GM12891 (cell line): ENCODE results near the gene NELFCD.
"Not testable (repeated sequence)": the region's sequence is repeated elsewhere in the genome, so short reads cannot be mapped to it uniquely, and the experiment has no call there.

ENCODE experiments used
- POLR2A ChIP-seq: IDR thresholded peaks from 2 replicates; pipeline ENCODE4 v1.6.1; 2011; ENCODE audit warnings: low read depth, low read length, control low read depth
- POLR2AphosphoS5 ChIP-seq: IDR thresholded peaks from 2 replicates; pipeline ENCODE4 v1.6.1; 2011; ENCODE audit warnings: low read depth, low read length, control low read depth
- TAF1 ChIP-seq: IDR thresholded peaks from 2 replicates; pipeline ENCODE4 v1.6.1; 2011; ENCODE audit warnings: low read depth, low read length, control low read depth

DNA sequence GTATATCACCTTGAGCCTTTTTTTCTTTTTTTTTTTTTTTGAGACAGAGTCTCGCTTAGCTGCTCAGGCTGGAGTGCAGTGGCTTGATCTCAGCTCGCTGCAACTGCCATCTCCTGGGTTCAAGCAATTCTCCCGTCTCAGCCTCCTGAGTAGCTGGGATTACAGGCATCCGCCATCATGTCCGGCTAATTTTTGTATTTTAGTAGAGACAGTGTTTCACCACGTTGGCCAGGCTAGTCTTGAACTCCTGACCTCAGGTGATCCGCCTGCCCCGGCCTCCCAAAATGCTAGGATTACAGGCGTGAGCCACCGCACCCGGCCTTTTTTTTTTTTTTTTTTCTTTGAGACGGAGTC lies 2.0 kb downstream of the NELFCD start:
- not testable (repeated sequence) for TF ChIP-seq POLR2A, POLR2AphosphoS5, TAF1
